ENCODE results near the gene GPR62.

The GPR62 gene

GRCh38 chr3:51941463-51941797 is 13.8 kb upstream of the GPR62 start:
- H3K27ac ChIP-seq = peak overlapping the region; percentile 89

GRCh38 chr3:51941798-51942602 is 13.2 kb upstream of the GPR62 start, which contains the start of the genes PARP3 and RRP9:
Gene PARP3, plus strand, starts transcription at chr3:51942363. Its CDS starts 993 bp downstream, at chr3:51943356.
Gene RRP9, minus strand, starts transcription at chr3:51941904. Its CDS starts 37 bp downstream, at chr3:51941867.
- TF ChIP-seq CTCF (conservative IDR thresholded peaks at IDR 0.05) = peak; percentile 100
- H3K27ac ChIP-seq = peak within 1 kb of the TSS; percentile 89

More at GRCh38 chr3:51941463-51941797, 13.8 kb upstream of the GPR62 start:
- no peak for TF ChIP-seq CTCF (conservative IDR thresholded peaks at IDR 0.05)

- TF ChIP-seq CTCF (conservative IDR thresholded peaks at IDR 0.05) = no peak
- H3K27ac ChIP-seq = peak overlapping the region; percentile 89
Measured at GRCh38 chr3:51942603-51943450, 12.4 kb upstream of the GPR62 start.

GRCh38 chr3:51943451-51944391 is 11.5 kb upstream of the GPR62 start:
- H3K27ac ChIP-seq = peak overlapping the region; percentile 89; the same call in 1 of the 2 replicates
- no peak for TF ChIP-seq CTCF (conservative IDR thresholded peaks at IDR 0.05)

GRCh38 chr3:51944451-51945021 is 10.6 kb upstream of the GPR62 start:
- no peak overlapping the region for H3K27ac ChIP-seq
- no peak for TF ChIP-seq CTCF (conservative IDR thresholded peaks at IDR 0.05)

- H3K27ac ChIP-seq = no peak overlapping the region
- TF ChIP-seq CTCF (conservative IDR thresholded peaks at IDR 0.05) = no peak
Measured at GRCh38 chr3:51945031-51945840, 9.9 kb upstream of the GPR62 start.

Data from VCaP (cell line).